Right ventricle myocardium inferior (tissue), 1 donor: ENCODE data around the gene PMFBP1. TPM values are rescaled to one million over a fixed set of nuclear protein-coding genes. Genes with fewer than 3 reads are reported as not detected.

Experiments used
- ATAC-seq: fragments of 200-7000 bp; cut with Tn5 transposase; one replicate; pipeline ENCODE4 v1.9.1; 2020; ENCODE audit warnings: mild to moderate bottlenecking, moderate library complexity
- DNase-seq: peaks from one replicate; pipeline ENCODE4 v3.0.0; 2021; ENCODE audit errors: missing footprints
- intact Hi-C: fragments of 100-400 bp; cut with DNase I; formaldehyde crosslinking; loops from one replicate; pipeline ENCODE4 v1.11.0; 2022
- total RNA-seq: library from RNA; stranded (reverse); fragmentation: NEBNext Ultra II Directional; extraction: Animal tissue kit (Norgen Biotek cat#: 25700); gene quantifications from one replicate; pipeline ENCODE4 v1.2.1, GENCODE V29; 2021
- donor health status: DM: no; HTN: yes; CAD: no; lungs with severe emphysema.

The PMFBP1 gene
- total RNA-seq, 1 donor from 2014 or later = 0.19 TPM

GRCh38 chr16:72195609-72196008, 23.7 kb upstream of the PMFBP1 start:
- no peak for DNase-seq
- no peak for ATAC-seq
- intact Hi-C loops = no loop called here

- DNase-seq (no peak), ATAC-seq (no peak)
- intact Hi-C loops = no loop called here
Measured at GRCh38 chr16:72191551-72191950, 19.6 kb upstream of the PMFBP1 start.

GRCh38 chr16:72189865-72190371, 18.0 kb upstream of the PMFBP1 start:
- intact Hi-C loops = no loop called here
- ATAC-seq (no peak), DNase-seq (no peak)

- DNase-seq = no peak
- intact Hi-C loops = no loop called here
- no peak for ATAC-seq
Measured at GRCh38 chr16:72188541-72188940, 16.6 kb upstream of the PMFBP1 start.

GRCh38 chr16:72187551-72187950, 15.6 kb upstream of the PMFBP1 start:
- ATAC-seq (no peak), DNase-seq (no peak)
- intact Hi-C loops = no loop called here

- ATAC-seq (no peak), DNase-seq (no peak)
- intact Hi-C loops = no loop called here
Measured at GRCh38 chr16:72182976-72183375, 11.0 kb upstream of the PMFBP1 start.

GRCh38 chr16:72179204-72179970, 7.4 kb upstream of the PMFBP1 start:
- ATAC-seq (no peak), DNase-seq (no peak)
- intact Hi-C loops = no loop called here

- ATAC-seq = no peak
- no peak for DNase-seq
- intact Hi-C loops = no loop called here
Measured at GRCh38 chr16:72174726-72175125, 2.8 kb upstream of the PMFBP1 start.

GRCh38 chr16:72173997-72174396, 2.0 kb upstream of the PMFBP1 start:
- intact Hi-C loops = no loop called here
- DNase-seq = no peak
- ATAC-seq = no peak

- ATAC-seq = no peak
- intact Hi-C loops = no loop called here
Measured at GRCh38 chr16:72171236-72171635, 719 bp downstream of the PMFBP1 start.

GRCh38 chr16:72169708-72170107, 2.2 kb downstream of the PMFBP1 start:
- ATAC-seq (no peak), DNase-seq (no peak)
- intact Hi-C loops = no loop called here

More at GRCh38 chr16:72171236-72171635, 719 bp downstream of the PMFBP1 start:
- no peak for DNase-seq

- ATAC-seq = no peak
- intact Hi-C loops = no loop called here
Measured at GRCh38 chr16:72168365-72168764, 3.6 kb downstream of the PMFBP1 start.

GRCh38 chr16:72166954-72167561, 4.9 kb downstream of the PMFBP1 start:
- ATAC-seq = no peak
- intact Hi-C loops = no loop called here
- no peak for DNase-seq

More at GRCh38 chr16:72168365-72168764, 3.6 kb downstream of the PMFBP1 start:
- DNase-seq = no peak

GRCh38 chr16:72166151-72166550, 5.8 kb downstream of the PMFBP1 start:
- DNase-seq = no peak
- no peak for ATAC-seq
- intact Hi-C loops = no loop called here

- intact Hi-C loops = no loop called here
- no peak for DNase-seq
- ATAC-seq = no peak
Measured at GRCh38 chr16:72164691-72165090, 7.3 kb downstream of the PMFBP1 start.

GRCh38 chr16:72162105-72162692, 9.8 kb downstream of the PMFBP1 start:
- DNase-seq = no peak
- ATAC-seq = no peak
- intact Hi-C loops = no loop called here

- intact Hi-C loops = no loop called here
- DNase-seq = no peak
- no peak for ATAC-seq
Measured at GRCh38 chr16:72159801-72160200, 12.2 kb downstream of the PMFBP1 start.

- no peak for ATAC-seq
Measured at GRCh38 chr16:72159386-72159785, 12.6 kb downstream of the PMFBP1 start.

GRCh38 chr16:72149676-72150464, 22.1 kb downstream of the PMFBP1 start:
- DNase-seq (no peak), ATAC-seq (no peak)
- intact Hi-C loops = no loop called here

More at GRCh38 chr16:72159386-72159785, 12.6 kb downstream of the PMFBP1 start:
- intact Hi-C loops = no loop called here
- DNase-seq = no peak
